ENCODE measurements around the gene RGS7BP. TPM values are rescaled to one million over a fixed set of nuclear protein-coding genes. Genes with fewer than 3 reads are reported as not detected.

The RGS7BP gene
- total RNA-seq, 1 experiment from 2014 or later = 0.33 TPM

DNA sequence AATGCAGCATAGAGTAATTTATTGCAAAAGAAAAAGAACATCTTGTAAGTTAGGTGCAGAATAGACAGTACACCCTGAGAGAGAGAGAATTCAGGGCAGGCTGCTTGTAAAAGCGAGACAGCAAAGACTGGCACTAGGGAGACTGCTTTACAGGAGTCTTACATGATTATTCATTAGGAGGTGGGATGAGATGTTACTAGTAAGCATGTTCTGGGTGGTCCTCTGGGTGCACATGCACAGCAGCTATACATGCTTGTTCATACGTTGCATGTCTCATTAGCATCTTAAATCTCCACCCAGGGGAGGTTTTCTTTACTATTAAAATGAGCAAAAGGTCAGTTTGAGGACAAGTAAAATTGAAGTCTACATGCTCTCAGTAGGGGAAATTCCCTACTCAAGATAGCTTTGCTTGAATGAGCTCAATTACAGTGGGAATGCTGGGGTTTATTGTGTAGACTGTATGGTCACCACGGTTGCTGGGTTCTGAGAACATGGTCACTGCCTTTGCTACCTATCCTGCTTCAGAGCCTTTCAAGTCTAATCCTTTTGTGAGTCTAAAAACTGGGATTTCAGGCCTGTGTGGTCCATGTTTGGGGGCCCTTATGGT is 60.6 kb downstream of the RGS7BP start:
- WGBS (ENCODE audit: extremely low coverage, insufficient read length, low lambda C conversion rate) = no CpG with 5 or more reads among the region's 3 CpGs
- Histone ChIP-seq H4K91ac (ENCODE audit: insufficient read length, low read depth, low read length) (no peak overlapping the region), H3K23me2 (ENCODE audit: insufficient read length, low read depth, low read length, poor library complexity, severe bottlenecking) (no peaks in the 10 kb centered on the region), H2BK20ac (ENCODE audit: low read depth, low read length, poor library complexity, severe bottlenecking) (no peak overlapping the region), H3K79me1 (ENCODE audit: insufficient read depth, low read depth, low read length, poor library complexity, severe bottlenecking) (no peaks in the 10 kb centered on the region), H2BK120ac (ENCODE audit: low read depth, low read length, poor library complexity, severe bottlenecking) (no peak overlapping the region), H2BK5ac (ENCODE audit: insufficient read length, low read length) (no peak overlapping the region), H4K20me1 (ENCODE audit: control insufficient read depth, insufficient read depth, insufficient read length) (no peaks in the 10 kb centered on the region), H3K4me1 (ENCODE audit: insufficient read depth, low read length) (no peaks in the 10 kb centered on the region), H3K79me2 (ENCODE audit: insufficient read depth, low read length) (no peaks in the 10 kb centered on the region), H4K8ac (replicated peaks; ENCODE audit: insufficient read length, low read depth, low read length) (no peak overlapping the region), H2AFZ (ENCODE audit: low read length) (no peak overlapping the region), H3K18ac (ENCODE audit: insufficient read length, low read depth, low read length) (no peak overlapping the region), H3K14ac (ENCODE audit: insufficient read depth, low read length) (no peak overlapping the region), H2AK5ac (ENCODE audit: insufficient read length, low read length) (no peak overlapping the region), H2BK15ac (ENCODE audit: low read depth, low read length) (no peak overlapping the region), H3K4me2 (ENCODE audit: insufficient read depth, insufficient read length, low read length) (no peak overlapping the region), H3K23ac (ENCODE audit: insufficient read length, low read depth, low read length) (no peak overlapping the region), H3T11ph (ENCODE audit: low read length) (no peak overlapping the region), H3K9ac (ENCODE audit: extremely low read depth, insufficient read length, low read length) (no peak overlapping the region), H3K27me3 (ENCODE audit: insufficient read depth, low read length) (no peaks in the 10 kb centered on the region), H3K56ac (ENCODE audit: insufficient read length, low read depth, low read length) (no peak overlapping the region), H2BK12ac (ENCODE audit: insufficient read length, low read depth, low read length) (no peak overlapping the region), H3K4ac (ENCODE audit: low read depth, low read length) (no peak overlapping the region), H4K5ac (ENCODE audit: insufficient read length, low read depth, low read length) (no peak overlapping the region), H3K9me3 (ENCODE audit: control insufficient read depth, low read depth, low read length) (no peaks in the 10 kb centered on the region), H3K27ac (ENCODE audit: insufficient read length, low read depth, low read length) (no peak overlapping the region)
- H3K9me3 Mint-ChIP-seq = no peaks in the 10 kb centered on the region
- no peak overlapping the region for H3K4me3 Mint-ChIP-seq
- no peak for DNase-seq
- H3K27me3 Mint-ChIP-seq (ENCODE audit: low read depth) = no peaks in the 10 kb centered on the region; the same call in 1 of the 2 replicates
- TF ChIP-seq CTCF (conservative IDR thresholded peaks at IDR 0.05) = no peak
- no peak overlapping the region; a peak in 1 of 7 replicates for H3K27ac Mint-ChIP-seq
- no peaks in the 10 kb centered on the region for H3K36me3 Mint-ChIP-seq (ENCODE audit: insufficient read depth in 1 of 3, low read depth in 3 of 3)
- no peaks in the 10 kb centered on the region for H3K4me1 Mint-ChIP-seq

Data from H9 (cell line).